Measurements from ENCODE around the gene RNPEPL1.

Gene RNPEPL1

GRCh38 chr2:240577281-240578109 is 9.2 kb downstream of the RNPEPL1 start:
- DNase-seq (ENCODE audit: low spot score): no peak

GRCh38 chr2:240578110-240578450 is 9.8 kb downstream of the RNPEPL1 start:
- no peak for DNase-seq (ENCODE audit: low spot score)

GRCh38 chr2:240578488-240578887 is 10.2 kb downstream of the RNPEPL1 start:
- no peak for DNase-seq (ENCODE audit: low spot score)

- no peak for DNase-seq (ENCODE audit: low spot score)
Measured at GRCh38 chr2:240579071-240579762, 10.9 kb downstream of the RNPEPL1 start.

- DNase-seq (ENCODE audit: low spot score): peak; percentile 97
Measured at GRCh38 chr2:240579771-240580614, 11.7 kb downstream of the RNPEPL1 start.

GRCh38 chr2:240581811-240582210 is 13.5 kb downstream of the RNPEPL1 start:
- DNase-seq (ENCODE audit: low spot score): no peak

GRCh38 chr2:240582781-240583180 is 14.5 kb downstream of the RNPEPL1 start:
- no peak for DNase-seq (ENCODE audit: low spot score)

- DNase-seq (ENCODE audit: low spot score): no peak
Measured at GRCh38 chr2:240583774-240584173, 15.5 kb downstream of the RNPEPL1 start.

- DNase-seq (ENCODE audit: low spot score): peak; percentile 86
Measured at GRCh38 chr2:240584486-240585031, 16.3 kb downstream of the RNPEPL1 start.

GRCh38 chr2:240585101-240585500 is 16.8 kb downstream of the RNPEPL1 start:
- DNase-seq (ENCODE audit: low spot score): no peak

GRCh38 chr2:240585681-240586197 is 17.5 kb downstream of the RNPEPL1 start:
- DNase-seq (ENCODE audit: low spot score): no peak

GRCh38 chr2:240586198-240586918 is 18.1 kb downstream of the RNPEPL1 start, which contains the start of gene CAPN10:
TSS of gene CAPN10 (plus strand) at chr2:240586734. CDS start at chr2:240586912, 178 bp downstream.
- DNase-seq (ENCODE audit: low spot score): peak; percentile 91

- peak; percentile 46 for DNase-seq (ENCODE audit: low spot score)
Measured at GRCh38 chr2:240586919-240587800, 18.9 kb downstream of the RNPEPL1 start.

- DNase-seq (ENCODE audit: low spot score): no peak
Measured at GRCh38 chr2:240588006-240588655, 19.8 kb downstream of the RNPEPL1 start.

- DNase-seq (ENCODE audit: low spot score): no peak
Measured at GRCh38 chr2:240588669-240589068, 20.4 kb downstream of the RNPEPL1 start.

- no peak for DNase-seq (ENCODE audit: low spot score)
Measured at GRCh38 chr2:240589375-240589774, 21.1 kb downstream of the RNPEPL1 start.

- DNase-seq (ENCODE audit: low spot score): no peak
Measured at GRCh38 chr2:240589850-240590525, 21.7 kb downstream of the RNPEPL1 start.

- DNase-seq (ENCODE audit: low spot score): no peak
Measured at GRCh38 chr2:240590681-240591111, 22.4 kb downstream of the RNPEPL1 start.

GRCh38 chr2:240591226-240591625 is 22.9 kb downstream of the RNPEPL1 start:
- DNase-seq (ENCODE audit: low spot score): no peak
